Right renal pelvis (tissue), 4 donors: ENCODE measurements around the gene MAPRE2. TPM values are rescaled to one million over a fixed set of nuclear protein-coding genes. Genes with fewer than 3 reads are reported as not detected.

Experiments
- DNase-seq, 4 donors: peaks; one replicate each; pipeline ENCODE4 v3.0.0-alpha.2; 2013; ENCODE audit warnings: low read depth in 4 of 4, low spot score in 3 of 4, missing footprints in 1 of 4
- polyA plus RNA-seq, 4 donors: library from polyadenylated mRNA; unstranded; fragments of 120-200 nt; gene quantifications; one replicate each; pipeline ENCODE4 v1.2.1, GENCODE V29; 2013; ENCODE audit not compliant: insufficient read length in 4 of 4

Gene MAPRE2
- polyA plus RNA-seq, 4 donors = 28.4 to 32.2 (median 30.4) TPM

DNA sequence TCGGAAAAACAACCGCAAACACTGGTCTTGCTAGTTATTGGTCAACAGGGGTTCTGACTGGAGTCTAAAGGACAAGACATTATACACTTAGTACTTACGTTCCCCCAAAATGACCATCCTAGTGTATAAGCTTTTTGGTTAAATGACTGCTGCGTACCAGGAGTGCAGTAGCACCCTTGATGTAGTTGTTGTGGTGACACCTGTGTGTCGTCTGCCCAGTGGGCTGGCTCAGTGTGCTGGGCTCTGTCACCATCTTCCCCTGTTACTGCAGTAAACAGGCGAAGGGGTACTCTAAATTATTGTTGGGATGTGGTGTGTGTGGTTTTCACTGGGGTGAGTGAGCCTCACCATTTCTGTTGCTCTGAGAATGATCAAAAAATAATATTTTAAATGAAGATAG is 76.2 kb downstream of the MAPRE2 start:
- DNase-seq = no peak

DNA sequence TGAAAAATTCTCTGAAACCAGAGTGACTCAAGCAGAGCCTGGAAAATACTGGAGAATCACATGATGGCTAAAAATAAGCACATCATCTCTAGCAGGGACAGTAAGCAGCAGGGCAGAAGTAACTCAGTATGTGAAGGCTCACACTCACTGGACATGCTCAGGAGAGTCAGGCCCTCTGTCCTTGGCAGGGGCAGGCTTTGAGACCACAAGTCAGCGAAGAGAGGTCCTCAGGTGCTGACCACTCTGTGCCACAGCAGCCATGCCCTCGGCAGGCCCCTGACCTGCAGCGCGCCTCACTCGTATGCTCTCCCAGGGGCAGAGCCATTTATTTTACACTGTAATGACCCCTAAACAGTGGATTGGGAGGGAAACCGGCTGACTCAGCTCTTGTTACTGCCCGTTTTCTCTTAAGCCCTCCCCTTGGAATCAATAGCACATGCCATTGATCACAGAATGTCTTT is 76.8 kb downstream of the MAPRE2 start:
- DNase-seq = no peak

DNA sequence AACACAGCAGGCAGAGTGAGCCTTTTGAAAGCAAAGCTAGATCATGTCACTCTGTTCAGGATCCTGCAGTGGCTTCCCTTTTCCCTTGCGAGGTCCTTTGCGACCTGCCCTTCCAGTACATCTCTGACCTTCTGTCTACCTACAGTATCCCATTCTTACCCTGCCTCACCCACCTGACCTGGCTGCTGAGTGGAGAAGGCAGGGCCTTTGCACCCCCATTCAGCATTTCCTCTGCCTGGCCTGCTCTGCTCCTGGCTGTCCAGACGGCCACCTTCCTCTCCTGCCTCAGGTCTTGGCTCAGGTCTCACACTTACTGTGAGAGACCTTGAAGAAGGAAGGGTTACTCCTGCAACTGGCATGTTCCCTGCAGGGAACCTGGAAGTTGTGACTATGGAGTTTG is 77.4 kb downstream of the MAPRE2 start:
- no peak for DNase-seq

- DNase-seq = no peak
Observed at GRCh38 chr18:35121038-35121437, 79.8 kb downstream of the MAPRE2 start.

GRCh38 chr18:35121531-35121930 is 80.3 kb downstream of the MAPRE2 start:
- no peak for DNase-seq

DNA sequence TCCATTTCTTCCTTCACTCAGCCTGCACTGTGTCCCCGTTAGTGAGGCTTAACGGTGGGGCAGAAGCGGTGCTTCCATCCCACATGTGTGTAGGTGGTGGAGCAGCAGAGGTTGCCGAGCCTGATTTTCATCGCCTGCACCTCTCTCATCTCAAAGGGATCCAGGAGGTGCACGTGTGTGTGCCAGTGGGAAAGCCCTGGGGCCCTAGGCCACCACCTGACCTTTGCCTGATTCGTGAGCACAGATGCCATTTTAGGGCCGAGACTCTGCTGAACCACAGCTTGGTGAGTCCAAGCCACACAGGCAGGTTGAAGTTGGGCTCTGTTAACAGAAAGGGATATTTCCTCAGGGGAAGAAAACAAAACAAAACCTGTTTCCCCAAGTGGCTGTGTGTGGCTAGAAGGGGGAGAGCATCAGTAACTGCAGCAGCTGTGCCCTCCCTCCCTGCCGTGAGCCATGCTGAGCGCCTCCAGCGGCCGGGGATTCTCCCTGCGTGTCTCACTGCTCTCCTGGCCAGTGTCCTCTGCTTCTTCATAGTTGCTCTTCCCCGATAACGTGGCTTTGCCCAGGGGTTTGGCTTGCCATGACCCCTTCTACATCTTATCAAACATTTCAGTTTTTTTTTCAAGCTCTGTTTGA is 81.5 kb downstream of the MAPRE2 start:
- no peak for DNase-seq

- no peak for DNase-seq
Observed at GRCh38 chr18:35123811-35124210, 82.6 kb downstream of the MAPRE2 start.

DNA sequence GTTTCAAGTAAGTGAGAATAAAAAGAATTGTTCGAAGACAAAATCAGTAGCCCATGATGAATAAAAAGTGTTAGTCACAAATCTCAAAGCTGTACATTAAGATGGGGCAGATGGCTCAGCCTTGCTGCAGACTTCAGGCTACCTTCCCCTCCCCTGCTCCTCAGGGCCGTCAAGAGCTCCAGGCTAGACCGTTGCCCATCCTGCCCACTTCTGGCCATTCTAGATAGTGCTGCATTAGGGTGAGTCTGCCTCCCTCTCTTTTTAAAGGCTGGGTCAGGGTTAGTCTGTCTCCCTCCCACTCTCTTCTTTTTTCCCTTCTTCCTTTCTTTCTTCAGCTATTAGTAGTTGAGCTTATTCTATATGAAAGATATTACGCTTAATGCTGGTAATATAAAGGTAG is 86.0 kb downstream of the MAPRE2 start:
- DNase-seq = no peak

GRCh38 chr18:35128675-35129074 is 87.5 kb downstream of the MAPRE2 start:
- DNase-seq = no peak

GRCh38 chr18:35130236-35130635 is 89.0 kb downstream of the MAPRE2 start:
- DNase-seq = no peak

GRCh38 chr18:35131387-35132020 is 90.3 kb downstream of the MAPRE2 start:
- no peak for DNase-seq

GRCh38 chr18:35132021-35132902 is 91.0 kb downstream of the MAPRE2 start:
- no peak for DNase-seq

DNA sequence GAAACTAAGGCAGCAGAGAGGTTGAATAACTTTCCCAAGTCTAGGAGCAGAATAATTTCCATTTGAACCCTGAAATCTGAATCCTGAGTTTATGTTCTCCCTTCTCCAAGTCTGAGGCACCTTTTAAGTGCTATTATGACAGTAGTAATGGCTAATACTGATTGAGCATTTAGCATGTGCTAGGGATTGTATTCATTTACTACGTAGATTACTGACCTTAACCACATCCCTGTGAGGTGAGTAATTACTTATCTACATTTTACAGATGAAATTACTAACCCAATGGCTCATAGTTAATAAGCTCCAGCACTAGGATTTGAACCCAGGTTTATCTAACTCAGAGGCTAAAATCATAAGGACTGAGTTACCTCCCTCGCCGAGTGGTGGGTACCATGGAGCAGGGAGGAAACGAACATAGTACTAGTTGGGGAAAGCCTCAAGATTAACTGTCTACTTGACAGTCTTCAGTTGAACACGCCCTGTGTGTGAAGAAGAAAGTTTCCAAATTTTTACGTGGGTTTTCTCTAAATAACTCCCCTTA is 93.0 kb downstream of the MAPRE2 start:
- DNase-seq = no peak

DNA sequence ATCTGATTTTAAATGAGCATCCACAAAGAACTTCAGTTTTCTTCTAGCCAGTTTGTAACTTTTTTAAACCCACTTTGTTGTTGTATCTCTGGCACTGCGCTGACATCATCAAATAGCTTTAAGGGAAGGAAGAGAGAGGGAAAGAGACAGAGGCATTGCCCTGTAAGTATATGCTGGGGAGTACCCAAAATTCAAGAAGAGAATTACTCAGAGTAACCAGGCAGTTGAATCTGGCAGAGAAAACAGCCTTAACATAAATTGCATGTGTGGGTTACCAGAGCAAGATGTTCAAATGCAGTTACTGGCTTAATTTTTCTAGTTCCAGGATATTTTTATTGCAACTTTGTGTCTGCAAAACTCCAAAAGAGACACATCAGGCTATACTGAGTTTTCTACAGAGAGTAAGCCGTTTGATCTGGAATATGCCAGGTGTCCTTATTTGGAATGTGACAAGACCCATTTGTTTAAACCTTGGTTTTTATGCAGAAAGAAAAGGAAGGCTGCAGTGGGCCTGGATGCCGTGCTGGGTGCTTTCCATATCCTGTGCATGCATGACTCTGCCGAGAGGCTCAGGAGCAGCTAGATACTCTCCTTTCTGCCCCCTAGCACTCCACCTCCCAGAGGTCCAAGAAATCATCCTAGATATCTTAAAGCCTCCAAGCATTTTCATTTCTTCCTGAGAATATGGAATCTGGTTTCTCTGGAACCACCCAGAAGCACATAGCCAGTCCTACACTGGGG is 93.7 kb downstream of the MAPRE2 start:
- no peak for DNase-seq

GRCh38 chr18:35136248-35136647 is 95.0 kb downstream of the MAPRE2 start:
- DNase-seq = no peak

DNA sequence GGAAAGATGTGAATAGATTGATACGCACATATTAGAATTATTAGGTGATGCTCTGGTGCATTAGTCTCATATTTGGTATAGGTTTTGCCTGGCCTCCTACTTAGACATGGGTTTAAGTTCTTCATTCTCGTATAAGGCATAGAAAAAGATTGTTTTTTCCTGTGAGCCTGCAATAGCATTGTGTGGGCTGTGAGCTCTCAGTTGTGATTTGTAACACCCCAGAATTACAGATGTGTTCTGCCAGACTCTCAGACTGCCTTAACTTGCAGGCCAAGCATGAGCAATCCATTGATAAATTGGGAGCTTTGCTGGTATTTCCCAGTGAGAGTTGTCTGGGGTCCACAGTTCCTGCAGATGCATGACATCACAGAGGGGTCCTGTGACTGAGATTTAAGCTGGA is 95.7 kb downstream of the MAPRE2 start:
- no peak for DNase-seq

DNA sequence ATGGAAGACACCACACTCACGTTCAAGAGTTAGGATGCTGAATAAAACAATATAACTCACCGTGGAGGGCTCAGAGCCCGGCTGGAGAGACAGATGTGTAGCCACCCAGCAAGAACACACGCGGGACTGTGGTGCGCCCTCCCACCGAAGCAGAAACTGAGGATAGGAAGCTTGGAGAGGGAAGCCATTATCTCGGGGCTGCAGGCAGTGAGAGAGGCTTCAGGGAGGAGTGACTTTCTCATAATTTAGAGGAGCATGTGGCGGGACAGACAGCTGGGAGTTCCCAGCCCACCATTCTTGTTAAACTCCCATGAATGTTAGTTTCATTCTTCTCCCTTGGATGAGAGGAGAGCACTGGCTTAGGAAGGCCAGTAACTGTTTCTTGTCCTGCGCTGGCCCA is 96.4 kb downstream of the MAPRE2 start:
- no peak for DNase-seq

GRCh38 chr18:35138773-35139172 is 97.6 kb downstream of the MAPRE2 start:
- no peak for DNase-seq

- DNase-seq = no peak
Observed at GRCh38 chr18:35139517-35139916, 98.3 kb downstream of the MAPRE2 start.

DNA sequence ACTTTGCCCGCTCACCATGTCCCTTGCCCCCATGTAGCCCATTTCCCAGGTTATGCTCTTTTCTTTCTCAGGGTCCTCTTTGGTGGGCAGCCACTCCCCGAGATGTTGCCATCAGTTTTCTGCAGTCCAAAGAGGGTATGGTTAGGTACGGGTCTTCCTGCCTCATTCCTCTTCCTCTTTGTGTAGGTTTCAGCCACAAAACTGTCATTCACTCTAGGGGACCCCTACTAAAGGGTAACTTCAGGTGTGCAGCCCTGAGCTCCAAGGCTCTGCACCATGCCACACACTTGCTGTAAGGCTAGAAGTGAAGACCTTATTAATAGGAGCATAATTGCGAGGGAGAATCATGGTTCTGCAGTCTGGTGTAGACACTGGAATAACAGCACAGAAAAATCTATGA is 99.9 kb downstream of the MAPRE2 start:
- no peak for DNase-seq
